ENCODE measurements around the gene GALNT13.

GRCh38 chr2:154120706-154121105, 249.0 kb downstream of the GALNT13 start:
- no peak for TF ChIP-seq POLR2A (IDR thresholded peaks at IDR 0.05)
- TF ChIP-seq, protein P1, sequence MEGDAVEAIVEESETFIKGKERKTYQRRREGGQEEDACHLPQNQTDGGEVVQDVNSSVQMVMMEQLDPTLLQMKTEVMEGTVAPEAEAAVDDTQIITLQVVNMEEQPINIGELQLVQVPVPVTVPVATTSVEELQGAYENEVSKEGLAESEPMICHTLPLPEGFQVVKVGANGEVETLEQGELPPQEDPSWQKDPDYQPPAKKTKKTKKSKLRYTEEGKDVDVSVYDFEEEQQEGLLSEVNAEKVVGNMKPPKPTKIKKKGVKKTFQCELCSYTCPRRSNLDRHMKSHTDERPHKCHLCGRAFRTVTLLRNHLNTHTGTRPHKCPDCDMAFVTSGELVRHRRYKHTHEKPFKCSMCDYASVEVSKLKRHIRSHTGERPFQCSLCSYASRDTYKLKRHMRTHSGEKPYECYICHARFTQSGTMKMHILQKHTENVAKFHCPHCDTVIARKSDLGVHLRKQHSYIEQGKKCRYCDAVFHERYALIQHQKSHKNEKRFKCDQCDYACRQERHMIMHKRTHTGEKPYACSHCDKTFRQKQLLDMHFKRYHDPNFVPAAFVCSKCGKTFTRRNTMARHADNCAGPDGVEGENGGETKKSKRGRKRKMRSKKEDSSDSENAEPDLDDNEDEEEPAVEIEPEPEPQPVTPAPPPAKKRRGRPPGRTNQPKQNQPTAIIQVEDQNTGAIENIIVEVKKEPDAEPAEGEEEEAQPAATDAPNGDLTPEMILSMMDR (IDR thresholded peaks at IDR 0.05): no peak

All from lower leg skin (tissue), 3 donors.